ENCODE data around the gene DERA.
A peak's percentile ranks its signal among the peaks of the same experiment; 100 is the strongest.
"Not testable (repeated sequence)": the region's sequence is repeated elsewhere in the genome, so short reads cannot be mapped to it uniquely, and the experiment has no call there.

DERA gene

GRCh38 chr12:15910864-15911721, at the start of gene DERA:
Gene DERA (plus strand): TSS chr12:15911332. CDS start chr12:15911384, 52 bp downstream.
- in situ Hi-C loops (cut with HindIII; ENCODE audit: low pct_unique_long_range_greater_than_20kb, low sequenced_read_pairs) = no loop called here
- DNase-seq (ENCODE audit: low read depth in 1 of 2, low spot score in 1 of 2) = peak; percentile 57 to 88
- no peak for TF ChIP-seq JUND (IDR thresholded peaks at IDR 0.05; ENCODE audit: low read depth)

- TF ChIP-seq JUND (IDR thresholded peaks at IDR 0.05; ENCODE audit: low read depth) = no peak
- DNase-seq (ENCODE audit: low read depth in 1 of 2, low spot score in 1 of 2) = no peak
- in situ Hi-C loops (cut with HindIII; ENCODE audit: low pct_unique_long_range_greater_than_20kb, low sequenced_read_pairs) = no loop called here
These were observed 49.7 kb upstream of the DERA start for GRCh38 chr12:15861404-15861803.

GRCh38 chr12:15862840-15863239, 48.3 kb upstream of the DERA start:
- in situ Hi-C loops (cut with HindIII; ENCODE audit: low pct_unique_long_range_greater_than_20kb, low sequenced_read_pairs) = no loop called here
- TF ChIP-seq JUND (IDR thresholded peaks at IDR 0.05; ENCODE audit: low read depth) = no peak
- DNase-seq (ENCODE audit: low read depth in 1 of 2, low spot score in 1 of 2) = no peak

GRCh38 chr12:15863372-15863771, 47.8 kb upstream of the DERA start:
- DNase-seq (ENCODE audit: low read depth in 1 of 2, low spot score in 1 of 2) = no peak
- no peak for TF ChIP-seq JUND (IDR thresholded peaks at IDR 0.05; ENCODE audit: low read depth)
- in situ Hi-C loops (cut with HindIII; ENCODE audit: low pct_unique_long_range_greater_than_20kb, low sequenced_read_pairs) = no loop called here

- in situ Hi-C loops (cut with HindIII; ENCODE audit: low pct_unique_long_range_greater_than_20kb, low sequenced_read_pairs) = no loop called here
- TF ChIP-seq JUND (IDR thresholded peaks at IDR 0.05; ENCODE audit: low read depth) = no peak
- DNase-seq (ENCODE audit: low read depth in 1 of 2, low spot score in 1 of 2) = no peak
These were observed 47.1 kb upstream of the DERA start for GRCh38 chr12:15863984-15864383.

- no peak for TF ChIP-seq JUND (IDR thresholded peaks at IDR 0.05; ENCODE audit: low read depth)
- in situ Hi-C loops (cut with HindIII; ENCODE audit: low pct_unique_long_range_greater_than_20kb, low sequenced_read_pairs) = no loop called here
These were observed 42.9 kb upstream of the DERA start for GRCh38 chr12:15868186-15868585.

GRCh38 chr12:15873556-15873955, 37.6 kb upstream of the DERA start:
- in situ Hi-C loops (cut with HindIII; ENCODE audit: low pct_unique_long_range_greater_than_20kb, low sequenced_read_pairs) = no loop called here
- TF ChIP-seq JUND (IDR thresholded peaks at IDR 0.05; ENCODE audit: low read depth) = no peak
- DNase-seq (ENCODE audit: low read depth in 1 of 2, low spot score in 1 of 2) = no peak

More at GRCh38 chr12:15868186-15868585, 42.9 kb upstream of the DERA start:
- DNase-seq (ENCODE audit: low read depth in 1 of 2, low spot score in 1 of 2) = no peak

GRCh38 chr12:15874556-15875145, 36.5 kb upstream of the DERA start:
- in situ Hi-C loops (cut with HindIII; ENCODE audit: low pct_unique_long_range_greater_than_20kb, low sequenced_read_pairs) = not testable (repeated sequence)

GRCh38 chr12:15875863-15876262, 35.3 kb upstream of the DERA start:
- no peak for TF ChIP-seq JUND (IDR thresholded peaks at IDR 0.05; ENCODE audit: low read depth)
- DNase-seq (ENCODE audit: low read depth in 1 of 2, low spot score in 1 of 2) = no peak
- in situ Hi-C loops (cut with HindIII; ENCODE audit: low pct_unique_long_range_greater_than_20kb, low sequenced_read_pairs) = no loop called here

More at GRCh38 chr12:15874556-15875145, 36.5 kb upstream of the DERA start:
- not testable (repeated sequence) for DNase-seq (ENCODE audit: low read depth in 1 of 2, low spot score in 1 of 2)

GRCh38 chr12:15879413-15879812, 31.7 kb upstream of the DERA start:
- DNase-seq (ENCODE audit: low read depth in 1 of 2, low spot score in 1 of 2) = no peak
- no peak for TF ChIP-seq JUND (IDR thresholded peaks at IDR 0.05; ENCODE audit: low read depth)
- in situ Hi-C loops (cut with HindIII; ENCODE audit: low pct_unique_long_range_greater_than_20kb, low sequenced_read_pairs) = no loop called here

GRCh38 chr12:15880721-15881120, 30.4 kb upstream of the DERA start:
- DNase-seq (ENCODE audit: low read depth in 1 of 2, low spot score in 1 of 2) = no peak
- in situ Hi-C loops (cut with HindIII; ENCODE audit: low pct_unique_long_range_greater_than_20kb, low sequenced_read_pairs) = no loop called here
- no peak for TF ChIP-seq JUND (IDR thresholded peaks at IDR 0.05; ENCODE audit: low read depth)

GRCh38 chr12:15882118-15882971, 28.8 kb upstream of the DERA start, which contains the start of gene STRAP:
Gene STRAP (plus strand): TSS chr12:15882387. CDS start chr12:15882708, 321 bp downstream.
- in situ Hi-C loops (cut with HindIII; ENCODE audit: low pct_unique_long_range_greater_than_20kb, low sequenced_read_pairs) = no loop called here
- no peak for TF ChIP-seq JUND (IDR thresholded peaks at IDR 0.05; ENCODE audit: low read depth)
- peak; percentile 74 to 97 for DNase-seq (ENCODE audit: low read depth in 1 of 2, low spot score in 1 of 2)
